Bronchus fibroblast of lung (primary cell): Measurements from ENCODE around the gene SLC5A4. TPM values are rescaled to one million over a fixed set of nuclear protein-coding genes. Genes with fewer than 3 reads are reported as not detected.

Source experiments
- total RNA-seq: library from RNA; depleted of rRNA; stranded (reverse); fragments of >200 nt; gene quantifications from 2 replicates; pipeline ENCODE4 v1.2.3, GENCODE V29; 2015

The SLC5A4 gene
- 0.15 TPM in 1 of 2 replicates, not detected in the other for total RNA-seq

GRCh38 chr22:32255217-32255616 is at the start of gene SLC5A4:
Gene SLC5A4 (minus strand): TSS chr22:32255347. CDS start chr22:32255329, 18 bp downstream.

GRCh38 chr22:32204856-32205722 is 50.1 kb downstream of the SLC5A4 start, which contains the start of gene RFPL2:
Gene RFPL2 (minus strand): TSS chr22:32205073. CDS start chr22:32202451, 2,622 bp downstream.

Other genes starting within 250 kb of the SLC5A4 start
- gene SLC5A1, start 212.1 kb downstream of the SLC5A4 start, total RNA-seq: not detected in 2 replicates
- not detected in 2 replicates for gene C22orf42, start 96.0 kb downstream of the SLC5A4 start, total RNA-seq
- gene RFPL2, start 50.3 kb downstream of the SLC5A4 start, total RNA-seq: not detected in 2 replicates
- not detected in 2 replicates for gene RFPL3, start 102.5 kb upstream of the SLC5A4 start, total RNA-seq
- gene RTCB, start 156.9 kb upstream of the SLC5A4 start, total RNA-seq: 87.9 and 88.2 TPM in 2 replicates
- gene BPIFC, start 209.1 kb upstream of the SLC5A4 start, total RNA-seq: not detected in 2 replicates
- gene FBXO7, start 219.5 kb upstream of the SLC5A4 start, total RNA-seq: 72.2 and 79.2 TPM in 2 replicates